GM13977 (cell line): ENCODE results near the gene COX20.

Source experiments
- DNase-seq: peaks from one replicate; pipeline ENCODE4 v3.0.0; 2012; ENCODE audit warnings: low spot score
- in situ Hi-C: fragments of 300-500 bp; cut with MboI; formaldehyde crosslinking; loops from one replicate; pipeline ENCODE4 v1.12.0; 2022; ENCODE audit warnings: low sequenced_read_pairs, low pct_unique_long_range_greater_than_20kb, mixed read lengths, inconsistent platforms; ENCODE audit not compliant: unreplicated experiment
- TF ChIP-seq, protein P1 (sequence below): IDR thresholded peaks from 2 replicates; pipeline ENCODE4 v1.5.1; 2012; ENCODE audit warnings: mild to moderate bottlenecking, control low read depth; ENCODE audit not compliant: insufficient read depth; ENCODE audit errors: extremely low read depth, missing control alignments

The COX20 gene

DNA sequence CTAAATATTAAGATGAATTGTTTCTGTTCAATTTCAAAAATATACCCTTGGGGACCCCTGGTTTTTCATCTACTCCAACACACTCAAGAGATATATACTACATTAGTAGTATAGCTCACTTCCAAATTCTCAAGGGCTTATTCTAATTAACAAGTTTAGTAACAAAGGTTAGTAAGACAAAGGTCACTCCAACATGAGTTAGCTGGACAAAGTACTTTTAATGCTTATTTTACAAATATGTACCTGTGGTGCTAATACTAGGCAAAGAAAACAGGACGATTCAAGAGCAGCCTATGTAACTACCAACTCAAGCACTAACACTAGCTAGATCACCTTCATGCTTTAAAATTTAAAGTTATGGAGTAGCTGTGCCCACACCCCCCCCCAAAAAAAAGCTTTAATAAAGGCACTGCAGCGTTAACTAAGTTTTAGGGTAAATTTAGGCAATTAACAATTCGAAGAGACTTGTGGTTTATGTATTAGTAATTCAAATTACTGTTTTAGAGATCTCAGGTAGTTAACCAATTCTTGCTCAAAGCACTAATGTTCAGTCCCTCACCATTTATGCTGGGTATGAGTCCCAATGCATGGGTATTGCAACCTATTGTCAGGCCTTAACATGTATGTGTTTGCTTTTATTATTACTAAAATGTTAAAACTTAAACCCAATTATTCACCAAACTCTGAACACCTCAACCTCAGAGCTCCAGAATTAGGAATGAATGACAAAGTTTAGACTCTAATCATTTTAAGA, 14.8 kb downstream of the COX20 start:
- DNase-seq: no peak
- TF ChIP-seq, protein P1, sequence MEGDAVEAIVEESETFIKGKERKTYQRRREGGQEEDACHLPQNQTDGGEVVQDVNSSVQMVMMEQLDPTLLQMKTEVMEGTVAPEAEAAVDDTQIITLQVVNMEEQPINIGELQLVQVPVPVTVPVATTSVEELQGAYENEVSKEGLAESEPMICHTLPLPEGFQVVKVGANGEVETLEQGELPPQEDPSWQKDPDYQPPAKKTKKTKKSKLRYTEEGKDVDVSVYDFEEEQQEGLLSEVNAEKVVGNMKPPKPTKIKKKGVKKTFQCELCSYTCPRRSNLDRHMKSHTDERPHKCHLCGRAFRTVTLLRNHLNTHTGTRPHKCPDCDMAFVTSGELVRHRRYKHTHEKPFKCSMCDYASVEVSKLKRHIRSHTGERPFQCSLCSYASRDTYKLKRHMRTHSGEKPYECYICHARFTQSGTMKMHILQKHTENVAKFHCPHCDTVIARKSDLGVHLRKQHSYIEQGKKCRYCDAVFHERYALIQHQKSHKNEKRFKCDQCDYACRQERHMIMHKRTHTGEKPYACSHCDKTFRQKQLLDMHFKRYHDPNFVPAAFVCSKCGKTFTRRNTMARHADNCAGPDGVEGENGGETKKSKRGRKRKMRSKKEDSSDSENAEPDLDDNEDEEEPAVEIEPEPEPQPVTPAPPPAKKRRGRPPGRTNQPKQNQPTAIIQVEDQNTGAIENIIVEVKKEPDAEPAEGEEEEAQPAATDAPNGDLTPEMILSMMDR: no peak
- in situ Hi-C loops: loop anchor here (25.0 kb wide), 1 partner anchor 187 kb away; no protein-coding TSS in a partner anchor

DNA sequence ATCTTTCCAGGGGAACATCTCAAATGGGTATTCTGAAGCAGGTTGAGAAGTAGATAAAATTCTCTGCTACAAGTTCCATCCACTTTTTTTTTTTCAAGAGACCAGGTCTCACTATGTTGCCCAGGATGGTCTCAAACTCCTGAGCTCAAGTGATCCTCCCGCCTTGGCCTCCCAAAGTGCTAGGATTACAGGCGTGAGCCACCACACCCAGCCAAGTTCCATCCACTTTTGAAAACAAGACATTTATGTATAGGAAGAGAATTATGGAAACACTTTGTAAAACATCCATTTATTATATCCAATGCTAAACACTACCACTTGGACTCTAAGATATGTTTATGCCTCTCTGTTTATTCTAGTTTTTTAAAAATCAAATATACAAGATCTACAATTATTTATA, 15.4 kb downstream of the COX20 start:
- DNase-seq: no peak
- TF ChIP-seq, protein P1: no peak
- in situ Hi-C loops: loop anchor here (25.0 kb wide), 1 partner anchor 186 kb away; no protein-coding TSS in a partner anchor

DNA sequence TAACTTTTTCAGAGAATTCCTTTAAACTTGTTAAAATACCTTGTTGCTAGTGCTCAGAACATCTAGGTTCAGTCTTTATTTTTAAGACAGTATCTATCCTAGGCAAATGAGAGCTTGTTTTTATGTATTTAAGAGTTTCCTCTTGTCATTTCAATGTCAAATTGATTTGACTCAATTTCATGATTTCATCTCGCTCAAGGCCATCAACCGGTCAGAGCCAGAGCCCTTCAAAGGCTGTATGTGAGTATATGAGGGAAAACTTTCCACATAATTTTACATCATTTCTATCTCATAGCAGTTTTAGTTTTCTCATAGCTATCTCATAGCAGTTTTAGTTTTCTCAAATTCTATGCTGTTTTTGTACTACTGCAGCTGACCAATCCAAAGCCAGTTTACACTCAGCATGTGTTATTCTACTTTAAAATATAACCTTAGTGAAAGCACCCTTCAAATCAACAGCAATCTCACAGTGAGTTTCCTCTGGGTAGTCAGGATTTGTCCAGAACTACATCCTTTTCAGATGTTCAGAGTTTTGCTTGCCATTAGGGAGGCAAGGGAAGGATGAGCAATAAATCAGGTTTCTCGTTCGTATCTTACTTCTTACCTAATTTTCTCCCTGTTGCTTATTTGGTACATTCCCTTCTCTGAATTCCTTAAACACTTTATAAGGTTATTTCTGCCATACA, 16.2 kb downstream of the COX20 start:
- DNase-seq: no peak
- in situ Hi-C loops: loop anchor here (25.0 kb wide), 1 partner anchor 186 kb away; no protein-coding TSS in a partner anchor
- TF ChIP-seq, protein P1: no peak

DNA sequence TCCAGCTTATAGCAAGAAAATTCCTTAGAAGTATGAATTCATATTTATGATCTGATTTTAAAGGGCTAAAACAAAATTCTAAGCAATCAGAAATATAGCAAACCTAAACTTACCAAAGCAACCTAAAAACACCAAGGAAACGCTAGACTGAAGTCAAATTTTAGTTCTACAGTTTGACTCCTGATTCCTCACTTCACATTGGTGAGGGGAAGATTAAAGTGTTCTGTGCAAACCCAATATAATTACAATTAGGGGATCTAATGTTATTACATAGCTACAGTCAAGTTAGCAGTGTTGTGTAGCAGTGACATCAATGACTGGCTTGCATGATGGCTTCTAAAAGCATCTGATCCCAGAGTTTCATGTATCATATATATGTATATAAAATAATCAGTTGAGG, 17.2 kb downstream of the COX20 start:
- TF ChIP-seq, protein P1: no peak
- no peak for DNase-seq
- in situ Hi-C loops: loop anchor here (25.0 kb wide), 1 partner anchor 185 kb away; no protein-coding TSS in a partner anchor

DNA sequence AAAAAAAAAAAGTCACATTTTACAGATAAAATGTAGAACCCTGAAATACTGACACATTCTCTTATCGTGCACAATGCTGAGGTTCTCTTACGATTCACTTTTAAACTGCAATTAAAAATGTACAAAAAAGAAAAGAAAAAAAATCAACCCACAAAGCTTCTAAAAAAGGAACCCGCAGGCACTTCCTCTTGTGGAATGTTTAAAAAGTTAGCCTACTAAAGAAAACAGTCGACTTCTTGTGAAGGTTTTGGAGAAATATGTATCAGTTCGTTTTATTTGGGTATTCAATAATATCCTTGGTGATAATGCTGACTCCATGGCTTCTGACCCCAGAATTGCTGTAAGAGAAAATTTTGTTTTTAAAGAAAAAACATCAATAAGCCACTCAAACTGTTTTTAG, 18.7 kb downstream of the COX20 start:
- TF ChIP-seq, protein P1: no peak
- no peak for DNase-seq
- in situ Hi-C loops: loop anchor here (25.0 kb wide), 1 partner anchor 183 kb away; no protein-coding TSS in a partner anchor

DNA sequence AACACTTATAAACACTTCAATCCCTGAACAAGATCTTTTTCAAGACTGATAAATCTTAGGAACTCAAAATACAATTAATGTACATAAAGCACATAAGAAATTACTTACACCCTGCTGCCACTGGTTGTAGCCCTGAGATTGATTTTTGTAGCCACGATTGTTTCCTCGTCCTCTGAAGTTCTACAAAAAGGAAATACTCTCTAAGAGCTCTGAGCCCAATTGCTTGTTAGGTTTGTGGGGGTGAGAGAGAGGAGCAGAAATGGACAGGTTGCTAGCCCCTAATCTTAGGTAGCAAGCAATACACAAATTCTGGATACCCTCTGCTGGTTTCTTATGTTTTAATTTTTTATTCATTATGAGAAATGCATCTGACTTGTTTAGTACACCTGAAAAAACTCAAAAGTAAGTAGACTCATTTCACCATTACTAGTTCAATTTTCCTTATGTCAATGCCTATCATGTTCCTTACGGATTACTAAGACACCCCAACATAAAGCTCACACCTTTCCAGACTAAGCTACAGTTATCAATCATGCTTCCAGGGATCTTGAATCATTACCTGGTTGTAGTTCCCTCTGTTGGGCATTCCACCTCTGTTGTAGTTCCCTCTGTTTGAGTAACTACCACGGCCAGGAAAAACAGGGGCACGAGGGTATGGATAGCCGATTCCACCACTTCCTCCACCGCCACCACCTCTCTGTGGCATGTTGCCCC, 19.6 kb downstream of the COX20 start:
- no peak for DNase-seq
- TF ChIP-seq, protein P1: no peak
- in situ Hi-C loops: loop anchor here (25.0 kb wide), 1 partner anchor 182 kb away; no protein-coding TSS in a partner anchor
